GM23338 (cell line): ENCODE measurements around the gene SPTA1. TPM values are rescaled to one million over a fixed set of nuclear protein-coding genes. Genes with fewer than 3 reads are reported as not detected.

Experiments
- ATAC-seq: fragments of 200-7000 bp; cut with Tn5 transposase; 3 replicates; pipeline ENCODE4 v1.9.1; 2020
- DNase-seq: peaks from one replicate; pipeline ENCODE4 v3.0.0-alpha.2; 2015; ENCODE audit warnings: low spot score
- H2AFZ ChIP-seq: fragments of 200-600 bp; sonication (generic); 2 replicates; pipeline ENCODE4 v1.8.0; 2016; ENCODE audit warnings: antibody characterized with exemption, mild to moderate bottlenecking, moderate library complexity
- H3F3A ChIP-seq: fragments of 200-600 bp; sonication (generic); replicated peaks from 2 replicates; pipeline ENCODE4 v1.8.0; 2017; ENCODE audit warnings: antibody characterized with exemption, mixed run types, low read depth
- H3K27ac ChIP-seq: fragments of 200-600 bp; sonication (generic); 2 replicates; pipeline ENCODE4 v1.6.1; 2016; ENCODE audit warnings: low read depth
- H3K27me3 ChIP-seq: fragments of 200-600 bp; sonication (generic); 2 replicates; pipeline ENCODE4 v1.8.0; 2016; ENCODE audit warnings: mild to moderate bottlenecking, mixed run types, moderate library complexity; ENCODE audit not compliant: insufficient read depth
- H3K36me3 ChIP-seq: fragments of 200-600 bp; sonication (generic); 2 replicates; pipeline ENCODE4 v1.8.0; 2016; ENCODE audit warnings: mild to moderate bottlenecking; ENCODE audit not compliant: insufficient read depth
- H3K4me1 ChIP-seq: fragments of 200-600 bp; sonication (generic); 2 replicates; pipeline ENCODE4 v1.8.0; 2016; ENCODE audit warnings: mild to moderate bottlenecking, moderate library complexity; ENCODE audit not compliant: insufficient read depth
- H3K4me2 ChIP-seq: fragments of 200-600 bp; sonication (generic); 2 replicates; pipeline ENCODE4 v1.7.1; 2017; ENCODE audit warnings: mixed run types
- H3K4me3 ChIP-seq: fragments of 200-600 bp; sonication (generic); 2 replicates; pipeline ENCODE4 v1.6.1; 2016; ENCODE audit warnings: mixed run types
- H3K79me2 ChIP-seq: fragments of 200-600 bp; sonication (generic); replicated peaks from 2 replicates; pipeline ENCODE4 v1.8.0; 2017; ENCODE audit warnings: mild to moderate bottlenecking; ENCODE audit not compliant: insufficient read depth
- H3K9me2 ChIP-seq: fragments of 200-600 bp; sonication (generic); 2 replicates; pipeline ENCODE4 v1.8.0; 2017; ENCODE audit not compliant: insufficient read depth
- H4K20me1 ChIP-seq: fragments of 200-600 bp; sonication (generic); replicated peaks from 2 replicates; pipeline ENCODE4 v1.8.0; 2017; ENCODE audit warnings: mild to moderate bottlenecking; ENCODE audit not compliant: insufficient read depth
- H3K27ac Mint-ChIP-seq: 2 replicates; pipeline ENCODE4 v1.8.0; 2020; ENCODE audit warnings: inconsistent platforms, mild to moderate bottlenecking, moderate library complexity, mixed read lengths
- H3K27me3 Mint-ChIP-seq: 3 replicates; pipeline ENCODE4 v1.8.0; 2022; ENCODE audit warnings: low read depth, mild to moderate bottlenecking, moderate library complexity, mixed read lengths, inconsistent platforms; ENCODE audit not compliant: insufficient read depth, poor library complexity
- H3K36me3 Mint-ChIP-seq: 3 replicates; pipeline ENCODE4 v1.8.0; 2021; ENCODE audit warnings: low read depth, mild to moderate bottlenecking, inconsistent platforms, moderate library complexity, mixed read lengths
- H3K4me1 Mint-ChIP-seq: 3 replicates; pipeline ENCODE4 v1.8.0; 2020; ENCODE audit warnings: mild to moderate bottlenecking, inconsistent platforms, mixed read lengths
- H3K4me3 Mint-ChIP-seq: 3 replicates; pipeline ENCODE4 v1.8.0; 2021; ENCODE audit warnings: moderate library complexity, mild to moderate bottlenecking, inconsistent platforms, mixed read lengths
- H3K9me3 Mint-ChIP-seq: 3 replicates; pipeline ENCODE4 v1.8.0; 2020; ENCODE audit warnings: moderate library complexity, mild to moderate bottlenecking, inconsistent platforms, mixed read lengths
- CREB1 ChIP-seq: fragments of 250-450 bp; sonication (Bioruptor Pico); IDR thresholded peaks from 2 replicates; pipeline ENCODE4 v1.5.0; 2020; ENCODE audit warnings: low read depth, mild to moderate bottlenecking, moderate library complexity
- CTCF ChIP-seq, 2 experiments: fragments of 200-600 bp in 1 of 2; sonication (generic) in 1 of 2; conservative IDR thresholded peaks; 2 replicates each; pipeline versions ENCODE4 v1.5.1 to v1.6.1; 2016 to 2017; ENCODE audit warnings: antibody characterized with exemption in 2 of 2, low read depth in 2 of 2, mild to moderate bottlenecking in 2 of 2, moderate library complexity in 1 of 2
- ETS1 ChIP-seq: IDR thresholded peaks from 2 replicates; pipeline ENCODE4 v1.6.1; 2016; ENCODE audit warnings: antibody characterized with exemption
- EZH2 ChIP-seq: fragments of 200-600 bp; sonication (generic); IDR thresholded peaks from one replicate; pipeline ENCODE4 v1.8.0; 2017; ENCODE audit warnings: antibody characterized with exemption, mild to moderate bottlenecking, low read depth; ENCODE audit not compliant: unreplicated experiment
- EZH2phosphoT487 ChIP-seq: fragments of 200-600 bp; sonication (generic); IDR thresholded peaks from one replicate; pipeline ENCODE4 v1.8.1; 2018; ENCODE audit warnings: antibody characterized with exemption; ENCODE audit not compliant: unreplicated experiment
- JUNB ChIP-seq: IDR thresholded peaks from one replicate; pipeline ENCODE4 v1.6.1; 2016; ENCODE audit warnings: antibody characterized with exemption; ENCODE audit not compliant: unreplicated experiment
- NANOG ChIP-seq: IDR thresholded peaks from 2 replicates; pipeline ENCODE4 v1.6.1; 2016; ENCODE audit warnings: antibody characterized with exemption, borderline replicate concordance
- POLR2AphosphoS5 ChIP-seq: IDR thresholded peaks from 2 replicates; pipeline ENCODE4 v1.6.1; 2016; ENCODE audit warnings: antibody characterized with exemption, low read depth
- REST ChIP-seq: IDR thresholded peaks from one replicate; pipeline ENCODE4 v1.6.1; 2018; ENCODE audit warnings: antibody characterized with exemption; ENCODE audit not compliant: unreplicated experiment
- STAT1 ChIP-seq: IDR thresholded peaks from one replicate; pipeline ENCODE4 v1.6.1; 2016; ENCODE audit warnings: antibody characterized with exemption; ENCODE audit not compliant: unreplicated experiment
- ZNF114 ChIP-seq: fragments of 250-450 bp; sonication (Bioruptor Pico); IDR thresholded peaks from 2 replicates; pipeline ENCODE4 v1.5.0; 2020; ENCODE audit warnings: mild to moderate bottlenecking, moderate library complexity
- ZNF331 ChIP-seq: fragments of 250-450 bp; sonication (Bioruptor Pico); IDR thresholded peaks from 2 replicates; pipeline ENCODE4 v1.5.0; 2020; ENCODE audit warnings: low read depth, mild to moderate bottlenecking, moderate library complexity
- ZNF462 ChIP-seq: fragments of 250-450 bp; sonication (Bioruptor Pico); IDR thresholded peaks from 2 replicates; pipeline ENCODE4 v1.5.0; 2020; ENCODE audit warnings: mild to moderate bottlenecking, moderate library complexity
- polyA plus RNA-seq: library from polyadenylated mRNA; unstranded; fragments of >200 nt; fragmentation: Nextera tagmentation; extraction: Ambion mirVana; gene quantifications from 2 replicates; pipeline ENCODE4 v1.2.1, GENCODE V29; 2016
- total RNA-seq: library from RNA; depleted of rRNA; stranded (reverse); fragments of >200 nt; shearing (Covaris generic); gene quantifications from 2 replicates; pipeline ENCODE4 v1.2.3, GENCODE V29; 2014

The SPTA1 gene
- total and polyA plus RNA-seq, 2 experiments from 2014 or later = not detected

GRCh38 chr1:158577561-158577960, 109.0 kb downstream of the SPTA1 start:
- H3K27ac Mint-ChIP-seq = no peak overlapping the region
- H2AFZ ChIP-seq = no peak overlapping the region
- H3K79me2 ChIP-seq = no peaks in the 10 kb centered on the region
- no peaks in the 10 kb centered on the region for H3K4me1 ChIP-seq
- no peaks in the 10 kb centered on the region for H3K36me3 ChIP-seq
- no peaks in the 10 kb centered on the region for H3K4me1 Mint-ChIP-seq
- no peak overlapping the region for H3K27ac ChIP-seq
- ATAC-seq = no peak
- H3K27me3 ChIP-seq = no peaks in the 10 kb centered on the region
- no peaks in the 10 kb centered on the region for H3K9me2 ChIP-seq
- H3K4me2 ChIP-seq = no peak overlapping the region
- no peaks in the 10 kb centered on the region for H4K20me1 ChIP-seq
- DNase-seq = no peak
- H3K4me3 ChIP-seq = no peak overlapping the region
- no peak overlapping the region for H3K4me3 Mint-ChIP-seq
- no peaks in the 10 kb centered on the region for H3F3A ChIP-seq
- TF ChIP-seq EZH2 (no peak), CTCF (conservative IDR thresholded peaks at IDR 0.05; ENCODE audit: low read depth in 2 of 2) (no peak), EZH2phosphoT487 (no peak), STAT1 (no peak), NANOG (no peak), ZNF462 (CRISPR knock-in tag) (no peak), ETS1 (no peak), POLR2AphosphoS5 (no peak), REST (no peak), JUNB (no peak), ZNF114 (CRISPR knock-in tag) (no peak), CREB1 (CRISPR knock-in tag) (no peak), ZNF331 (CRISPR knock-in tag) (no peak)
- no peaks in the 10 kb centered on the region for H3K36me3 Mint-ChIP-seq
- H3K27me3 Mint-ChIP-seq = peaks cover 1% of the 10 kb centered on the region
- H3K9me3 Mint-ChIP-seq = no peaks in the 10 kb centered on the region
